ENCODE measurements around the gene KIF1A.

The KIF1A gene

DNA sequence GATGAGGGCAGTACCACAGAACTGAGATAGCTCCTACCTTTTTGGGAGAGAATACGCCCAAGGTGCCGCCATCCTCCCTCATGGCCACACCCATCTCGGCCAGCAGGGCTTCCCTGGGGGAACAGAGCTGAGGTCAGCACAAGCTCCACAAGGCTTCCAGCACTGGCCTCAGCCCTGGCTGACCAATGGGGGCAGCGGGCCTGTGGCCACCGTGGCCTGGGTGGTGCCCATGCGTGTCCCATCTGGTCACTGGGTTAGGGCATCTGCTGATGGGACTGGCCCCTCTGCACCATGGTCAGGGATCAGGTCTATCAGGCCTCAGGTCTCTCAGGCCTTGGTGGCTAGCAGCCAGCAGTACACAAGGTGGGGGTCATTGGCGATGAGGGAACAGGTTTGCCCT lies 50.9 kb downstream of the KIF1A start:
- no peak overlapping the region for H3K4me3 ChIP-seq (ENCODE audit: low read length)
- no peaks in the 10 kb centered on the region for H3F3A ChIP-seq (ENCODE audit: insufficient read depth, low read length)
- no peaks in the 10 kb centered on the region for H3K9me2 ChIP-seq (replicated peaks; ENCODE audit: insufficient read depth, low read length)
- no peaks in the 10 kb centered on the region for H3K36me3 ChIP-seq (replicated peaks; ENCODE audit: insufficient read depth, low read length)
- H3K27me3 ChIP-seq (replicated peaks; ENCODE audit: insufficient read depth, low read length) = peaks cover 18% of the 10 kb centered on the region; the same call in 1 of the 2 replicates
- TF ChIP-seq EZH2phosphoT487 (IDR thresholded peaks at IDR 0.05; ENCODE audit: low read length) (no peak), EZH2 (optimal IDR thresholded peaks at IDR 0.05; ENCODE audit: low read depth, low read length) (no peak)
- TF ChIP-seq, protein P1, sequence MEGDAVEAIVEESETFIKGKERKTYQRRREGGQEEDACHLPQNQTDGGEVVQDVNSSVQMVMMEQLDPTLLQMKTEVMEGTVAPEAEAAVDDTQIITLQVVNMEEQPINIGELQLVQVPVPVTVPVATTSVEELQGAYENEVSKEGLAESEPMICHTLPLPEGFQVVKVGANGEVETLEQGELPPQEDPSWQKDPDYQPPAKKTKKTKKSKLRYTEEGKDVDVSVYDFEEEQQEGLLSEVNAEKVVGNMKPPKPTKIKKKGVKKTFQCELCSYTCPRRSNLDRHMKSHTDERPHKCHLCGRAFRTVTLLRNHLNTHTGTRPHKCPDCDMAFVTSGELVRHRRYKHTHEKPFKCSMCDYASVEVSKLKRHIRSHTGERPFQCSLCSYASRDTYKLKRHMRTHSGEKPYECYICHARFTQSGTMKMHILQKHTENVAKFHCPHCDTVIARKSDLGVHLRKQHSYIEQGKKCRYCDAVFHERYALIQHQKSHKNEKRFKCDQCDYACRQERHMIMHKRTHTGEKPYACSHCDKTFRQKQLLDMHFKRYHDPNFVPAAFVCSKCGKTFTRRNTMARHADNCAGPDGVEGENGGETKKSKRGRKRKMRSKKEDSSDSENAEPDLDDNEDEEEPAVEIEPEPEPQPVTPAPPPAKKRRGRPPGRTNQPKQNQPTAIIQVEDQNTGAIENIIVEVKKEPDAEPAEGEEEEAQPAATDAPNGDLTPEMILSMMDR (IDR thresholded peaks at IDR 0.05; ENCODE audit: low read length) = no peak
- no peaks in the 10 kb centered on the region for H4K20me1 ChIP-seq (ENCODE audit: insufficient read depth, low read length)
- H3K27ac ChIP-seq (ENCODE audit: low read length) = no peak overlapping the region
- no peaks in the 10 kb centered on the region for H3K79me2 ChIP-seq (ENCODE audit: low read length)
- no peaks in the 10 kb centered on the region for H3K9me3 ChIP-seq (replicated peaks; ENCODE audit: insufficient read depth, low read length)
- no peak for DNase-seq
- H2AFZ ChIP-seq (ENCODE audit: low read length) = no peak overlapping the region
- H3K4me1 ChIP-seq (ENCODE audit: low read length) = no peaks in the 10 kb centered on the region
- H3K9ac ChIP-seq (ENCODE audit: low read length) = no peak overlapping the region
- H3K4me2 ChIP-seq (ENCODE audit: low read depth, low read length) = no peak overlapping the region

DNA sequence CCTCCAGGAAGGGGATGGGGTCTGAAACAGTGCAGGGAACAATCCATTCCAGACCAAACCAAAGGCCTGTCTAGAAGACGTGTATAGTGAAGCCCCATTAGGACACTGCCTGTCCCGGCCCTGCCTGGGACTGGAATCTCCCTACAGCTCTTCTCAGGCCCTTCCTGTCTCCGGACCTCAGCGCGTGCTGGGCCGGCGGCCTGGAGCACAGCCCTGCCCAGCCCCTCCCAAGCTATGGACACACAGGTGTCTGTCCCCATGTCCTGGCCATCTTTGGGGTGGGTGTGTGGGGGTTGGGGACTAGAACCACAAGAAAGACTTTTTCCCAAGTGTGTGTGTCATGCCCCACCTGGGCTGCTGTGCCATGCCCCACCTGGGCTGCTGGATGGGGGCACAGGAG lies 51.8 kb downstream of the KIF1A start:
- no peaks in the 10 kb centered on the region for H3K79me2 ChIP-seq (ENCODE audit: low read length)
- no peak for DNase-seq
- no peaks in the 10 kb centered on the region for H3K36me3 ChIP-seq (replicated peaks; ENCODE audit: insufficient read depth, low read length)
- peaks cover 18% of the 10 kb centered on the region for H3K27me3 ChIP-seq (replicated peaks; ENCODE audit: insufficient read depth, low read length)
- H3K4me3 ChIP-seq (ENCODE audit: low read length) = no peak overlapping the region
- no peaks in the 10 kb centered on the region for H3F3A ChIP-seq (ENCODE audit: insufficient read depth, low read length)
- no peak overlapping the region for H2AFZ ChIP-seq (ENCODE audit: low read length)
- TF ChIP-seq EZH2phosphoT487 (IDR thresholded peaks at IDR 0.05; ENCODE audit: low read length) = no peak
- TF ChIP-seq, protein P1 (IDR thresholded peaks at IDR 0.05; ENCODE audit: low read length) = no peak
- TF ChIP-seq EZH2 (optimal IDR thresholded peaks at IDR 0.05; ENCODE audit: low read depth, low read length) = no peak
- H4K20me1 ChIP-seq (ENCODE audit: insufficient read depth, low read length) = no peaks in the 10 kb centered on the region
- no peak overlapping the region for H3K4me2 ChIP-seq (ENCODE audit: low read depth, low read length)
- no peak overlapping the region for H3K9ac ChIP-seq (ENCODE audit: low read length)
- H3K4me1 ChIP-seq (ENCODE audit: low read length) = no peaks in the 10 kb centered on the region
- no peak overlapping the region for H3K27ac ChIP-seq (ENCODE audit: low read length)
- no peaks in the 10 kb centered on the region for H3K9me2 ChIP-seq (replicated peaks; ENCODE audit: insufficient read depth, low read length)
- H3K9me3 ChIP-seq (replicated peaks; ENCODE audit: insufficient read depth, low read length) = no peaks in the 10 kb centered on the region

DNA sequence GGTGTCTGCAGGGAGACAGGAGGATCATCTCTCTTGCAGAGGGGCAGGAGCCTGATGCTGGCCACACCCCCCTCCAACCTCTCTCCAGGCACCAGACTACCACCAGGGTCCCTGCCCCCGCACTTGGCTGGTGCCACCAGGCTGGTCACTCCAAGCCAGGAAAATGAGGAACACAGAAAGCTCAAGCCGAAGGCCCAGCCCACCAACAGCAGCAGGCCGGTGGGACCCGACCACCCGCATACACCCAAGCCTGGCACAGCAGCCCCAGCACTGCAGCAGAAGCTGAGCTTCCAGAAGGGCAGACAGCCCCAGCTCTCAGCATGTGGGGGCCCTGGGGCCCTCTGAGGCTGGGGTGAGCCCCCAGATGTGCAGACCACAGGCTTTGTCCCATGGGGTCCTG lies 52.7 kb downstream of the KIF1A start:
- Histone ChIP-seq H3K79me2 (ENCODE audit: low read length) (no peaks in the 10 kb centered on the region), H3K4me3 (ENCODE audit: low read length) (no peak overlapping the region), H3F3A (ENCODE audit: insufficient read depth, low read length) (no peaks in the 10 kb centered on the region), H3K9me2 (replicated peaks; ENCODE audit: insufficient read depth, low read length) (no peaks in the 10 kb centered on the region), H3K36me3 (replicated peaks; ENCODE audit: insufficient read depth, low read length) (no peaks in the 10 kb centered on the region), H3K4me1 (ENCODE audit: low read length) (no peaks in the 10 kb centered on the region), H4K20me1 (ENCODE audit: insufficient read depth, low read length) (no peaks in the 10 kb centered on the region), H3K9me3 (replicated peaks; ENCODE audit: insufficient read depth, low read length) (no peaks in the 10 kb centered on the region), H3K4me2 (ENCODE audit: low read depth, low read length) (no peak overlapping the region), H2AFZ (ENCODE audit: low read length) (no peak overlapping the region), H3K27ac (ENCODE audit: low read length) (no peak overlapping the region), H3K27me3 (replicated peaks; ENCODE audit: insufficient read depth, low read length) (peaks cover 12% of the 10 kb centered on the region), H3K9ac (ENCODE audit: low read length) (no peak overlapping the region)
- TF ChIP-seq, protein P1 (IDR thresholded peaks at IDR 0.05; ENCODE audit: low read length) = no peak
- TF ChIP-seq EZH2phosphoT487 (IDR thresholded peaks at IDR 0.05; ENCODE audit: low read length) (no peak), EZH2 (optimal IDR thresholded peaks at IDR 0.05; ENCODE audit: low read depth, low read length) (no peak)
- no peak for DNase-seq

All from MM.1S (cell line).